HepG2 (cell line): ENCODE data around the gene TJAP1. TPM values are rescaled to one million over a fixed set of nuclear protein-coding genes. Genes with fewer than 3 reads are reported as not detected.

Source experiments
- ARNTL ChIP-seq: sonication (generic); formaldehyde crosslinking; IDR thresholded peaks from 2 replicates; pipeline ENCODE4 v1.4.0; 2020; ENCODE audit warnings: mild to moderate bottlenecking, missing genetic modification reagents
- ATF7-NPFF ChIP-seq: sonication (generic); formaldehyde crosslinking; IDR thresholded peaks from 2 replicates; pipeline ENCODE4 v1.8.1; 2023; ENCODE audit warnings: mild to moderate bottlenecking, low read depth, missing genetic modification reagents, moderate library complexity
- ATM ChIP-seq: fragments of 450-650 bp; IDR thresholded peaks from 2 replicates; pipeline ENCODE4 v1.7.1; 2017; ENCODE audit warnings: mild to moderate bottlenecking, borderline replicate concordance
- DMAP1 ChIP-seq: IDR thresholded peaks from 2 replicates; pipeline ENCODE4 v1.6.1; 2016
- HES4 ChIP-seq: sonication (generic); formaldehyde crosslinking; IDR thresholded peaks from 2 replicates; pipeline ENCODE4 v1.9.0; 2021; ENCODE audit warnings: mild to moderate bottlenecking, missing genetic modification reagents, borderline replicate concordance
- HNRNPLL ChIP-seq: fragments of 200-400 bp; formaldehyde crosslinking; IDR thresholded peaks from 2 replicates; pipeline ENCODE4 v1.6.1; 2017; ENCODE audit warnings: mild to moderate bottlenecking, low read depth, low read length; ENCODE audit not compliant: poor library complexity, severe bottlenecking
- NCOA5 ChIP-seq: sonication (generic); formaldehyde crosslinking; IDR thresholded peaks from 2 replicates; pipeline ENCODE4 v1.4.0; 2020; ENCODE audit warnings: missing genetic modification reagents
- NFE2L1 ChIP-seq: sonication (generic); formaldehyde crosslinking; IDR thresholded peaks from 2 replicates; pipeline ENCODE4 v1.4.0; 2020; ENCODE audit warnings: missing genetic modification reagents, mild to moderate bottlenecking, borderline replicate concordance
- NFKB2 ChIP-seq: sonication (generic); formaldehyde crosslinking; IDR thresholded peaks from 2 replicates; pipeline ENCODE4 v1.4.0; 2020; ENCODE audit warnings: missing genetic modification reagents, borderline replicate concordance
- RNF2 ChIP-seq: fragments of 450-650 bp; conservative IDR thresholded peaks from 2 replicates; pipeline ENCODE4 v1.6.1; 2016; ENCODE audit warnings: low read depth
- SAP130 ChIP-seq: IDR thresholded peaks from 2 replicates; pipeline ENCODE4 v1.6.1; 2016; ENCODE audit warnings: low read depth
- SIN3A ChIP-seq: IDR thresholded peaks from 2 replicates; pipeline ENCODE4 v1.6.1; 2011; ENCODE audit warnings: low read depth, mild to moderate bottlenecking, control low read depth, low read length, borderline replicate concordance
- SIX1 ChIP-seq: sonication (generic); formaldehyde crosslinking; IDR thresholded peaks from 2 replicates; pipeline ENCODE4 v1.4.0; 2020; ENCODE audit warnings: missing genetic modification reagents, borderline replicate concordance
- SMARCE1 ChIP-seq: fragments of 450-650 bp; IDR thresholded peaks from 2 replicates; pipeline ENCODE4 v1.6.1; 2017; ENCODE audit warnings: borderline replicate concordance
- ZFP36 ChIP-seq: fragments of 150-350 bp; IDR thresholded peaks from 2 replicates; pipeline ENCODE4 v1.6.1; 2018; ENCODE audit warnings: borderline replicate concordance, low read length, low read depth; ENCODE audit not compliant: partially characterized antibody
- ZFP37 ChIP-seq: sonication (generic); formaldehyde crosslinking; IDR thresholded peaks from 2 replicates; pipeline ENCODE4 v1.4.0; 2020; ENCODE audit warnings: missing genetic modification reagents, borderline replicate concordance
- ZNF367 ChIP-seq: sonication (generic); formaldehyde crosslinking; IDR thresholded peaks from 2 replicates; pipeline ENCODE4 v1.4.0; 2020; ENCODE audit warnings: missing genetic modification reagents, borderline replicate concordance
- ZNF563 ChIP-seq: sonication (generic); formaldehyde crosslinking; IDR thresholded peaks from 2 replicates; pipeline ENCODE4 v1.8.0; 2022; ENCODE audit warnings: mild to moderate bottlenecking, moderate library complexity, missing genetic modification reagents
- ZNF83 ChIP-seq: sonication (generic); formaldehyde crosslinking; IDR thresholded peaks from 2 replicates; pipeline ENCODE4 v1.4.0; 2020; ENCODE audit warnings: missing genetic modification reagents, mild to moderate bottlenecking, borderline replicate concordance
- polyA plus RNA-seq, 8 experiments: library from polyadenylated mRNA; depleted of rRNA in 3 of 8; stranded (reverse) in 7 of 8; unstranded in 1 of 8; fragments of >200 nt; fragmentation: Illumina TruSeq in 4 of 8; extraction: Trizol in 4 of 8; gene quantifications; 2 replicates each; pipeline versions ENCODE4 v1.2.1 to v1.2.3, GENCODE V29; 2011 to 2016; ENCODE audit warnings: low read depth in 4 of 8, missing spikeins in 1 of 8, mixed read lengths in 1 of 8; ENCODE audit not compliant: insufficient read depth in 1 of 8
- total RNA-seq, 5 experiments: library from RNA; depleted of rRNA; stranded (reverse); fragments of >200 nt; fragmentation: Illumina TruSeq; extraction: Trizol; gene quantifications; 2 replicates each; pipeline ENCODE4 v1.2.3, GENCODE V29; 2016; ENCODE audit warnings: low read depth in 1 of 5
- TF ChIP-seq, protein P1 (sequence below): sonication (generic); formaldehyde crosslinking; IDR thresholded peaks from 2 replicates; pipeline ENCODE4 v1.4.0; 2020; ENCODE audit warnings: missing genetic modification reagents
- TF ChIP-seq, protein P2 (sequence below), 2 experiments: fragments of 450-650 bp in 1 of 2; sonication (generic) in 1 of 2; formaldehyde crosslinking; IDR thresholded peaks; 2 replicates each; pipeline versions ENCODE4 v1.5.0 to v1.8.0; 2020 to 2022; ENCODE audit warnings: mild to moderate bottlenecking in 1 of 2, missing genetic modification reagents in 1 of 2
- TF ChIP-seq, protein P3 (sequence below): sonication (generic); formaldehyde crosslinking; IDR thresholded peaks from 2 replicates; pipeline ENCODE4 v1.8.1; 2023; ENCODE audit warnings: mild to moderate bottlenecking, moderate library complexity, missing genetic modification reagents

Gene TJAP1
- total and polyA plus RNA-seq, 2 of the 13 experiments (the other 11 are each of a cell fraction or from before 2014, with no cell fraction given) = 15.7 to 41.6 TPM

DNA sequence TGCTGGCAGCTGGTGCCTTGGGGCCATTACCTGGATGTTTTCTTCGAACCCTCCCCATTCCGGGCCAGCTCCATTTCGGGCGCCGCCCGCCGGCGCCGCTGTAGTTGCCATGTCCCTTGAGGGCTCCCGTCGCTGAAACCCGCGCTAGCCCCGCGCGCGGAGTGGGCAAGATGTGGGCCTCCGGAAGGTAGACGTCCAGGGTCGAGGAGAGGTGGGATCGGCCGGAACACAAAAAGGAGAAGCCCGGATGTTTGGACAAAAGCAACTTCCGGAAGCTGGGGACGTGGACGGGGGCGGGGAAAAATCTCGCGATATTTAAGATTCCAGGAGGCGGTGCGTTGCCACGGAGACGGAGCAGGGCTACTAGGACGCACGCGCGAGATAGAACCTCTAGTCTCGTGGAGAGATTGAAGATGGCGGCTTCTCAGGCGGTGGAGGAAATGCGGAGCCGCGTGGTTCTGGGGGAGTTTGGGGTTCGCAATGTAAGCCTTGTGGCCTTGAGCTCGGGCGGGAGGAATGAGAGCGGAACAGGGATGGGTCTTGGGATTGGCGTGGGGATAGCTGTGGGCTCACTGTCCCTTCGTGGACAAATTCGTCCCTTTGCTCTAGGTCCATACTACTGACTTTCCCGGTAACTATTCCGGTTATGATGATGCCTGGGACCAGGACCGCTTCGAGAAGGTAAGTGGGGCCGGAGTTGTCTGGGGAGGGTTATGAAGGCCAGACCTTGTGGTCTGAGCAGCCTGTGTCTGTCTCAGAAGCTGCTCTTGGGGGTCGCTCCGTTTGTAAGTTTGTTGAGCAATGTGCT lies 39.5 kb downstream of the TJAP1 start, which contains the start of the genes POLR1C and YIPF3 (continued):
- TF ChIP-seq, protein P1, sequence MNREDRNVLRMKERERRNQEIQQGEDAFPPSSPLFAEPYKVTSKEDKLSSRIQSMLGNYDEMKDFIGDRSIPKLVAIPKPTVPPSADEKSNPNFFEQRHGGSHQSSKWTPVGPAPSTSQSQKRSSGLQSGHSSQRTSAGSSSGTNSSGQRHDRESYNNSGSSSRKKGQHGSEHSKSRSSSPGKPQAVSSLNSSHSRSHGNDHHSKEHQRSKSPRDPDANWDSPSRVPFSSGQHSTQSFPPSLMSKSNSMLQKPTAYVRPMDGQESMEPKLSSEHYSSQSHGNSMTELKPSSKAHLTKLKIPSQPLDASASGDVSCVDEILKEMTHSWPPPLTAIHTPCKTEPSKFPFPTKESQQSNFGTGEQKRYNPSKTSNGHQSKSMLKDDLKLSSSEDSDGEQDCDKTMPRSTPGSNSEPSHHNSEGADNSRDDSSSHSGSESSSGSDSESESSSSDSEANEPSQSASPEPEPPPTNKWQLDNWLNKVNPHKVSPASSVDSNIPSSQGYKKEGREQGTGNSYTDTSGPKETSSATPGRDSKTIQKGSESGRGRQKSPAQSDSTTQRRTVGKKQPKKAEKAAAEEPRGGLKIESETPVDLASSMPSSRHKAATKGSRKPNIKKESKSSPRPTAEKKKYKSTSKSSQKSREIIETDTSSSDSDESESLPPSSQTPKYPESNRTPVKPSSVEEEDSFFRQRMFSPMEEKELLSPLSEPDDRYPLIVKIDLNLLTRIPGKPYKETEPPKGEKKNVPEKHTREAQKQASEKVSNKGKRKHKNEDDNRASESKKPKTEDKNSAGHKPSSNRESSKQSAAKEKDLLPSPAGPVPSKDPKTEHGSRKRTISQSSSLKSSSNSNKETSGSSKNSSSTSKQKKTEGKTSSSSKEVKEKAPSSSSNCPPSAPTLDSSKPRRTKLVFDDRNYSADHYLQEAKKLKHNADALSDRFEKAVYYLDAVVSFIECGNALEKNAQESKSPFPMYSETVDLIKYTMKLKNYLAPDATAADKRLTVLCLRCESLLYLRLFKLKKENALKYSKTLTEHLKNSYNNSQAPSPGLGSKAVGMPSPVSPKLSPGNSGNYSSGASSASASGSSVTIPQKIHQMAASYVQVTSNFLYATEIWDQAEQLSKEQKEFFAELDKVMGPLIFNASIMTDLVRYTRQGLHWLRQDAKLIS (CRISPR knock-in tag) = 0 out of 2 replicates have a peak, but pooled peaks have one; percentile 7
- TF ChIP-seq, protein P2, sequence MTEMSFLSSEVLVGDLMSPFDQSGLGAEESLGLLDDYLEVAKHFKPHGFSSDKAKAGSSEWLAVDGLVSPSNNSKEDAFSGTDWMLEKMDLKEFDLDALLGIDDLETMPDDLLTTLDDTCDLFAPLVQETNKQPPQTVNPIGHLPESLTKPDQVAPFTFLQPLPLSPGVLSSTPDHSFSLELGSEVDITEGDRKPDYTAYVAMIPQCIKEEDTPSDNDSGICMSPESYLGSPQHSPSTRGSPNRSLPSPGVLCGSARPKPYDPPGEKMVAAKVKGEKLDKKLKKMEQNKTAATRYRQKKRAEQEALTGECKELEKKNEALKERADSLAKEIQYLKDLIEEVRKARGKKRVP (CRISPR knock-in tag; IDR thresholded peaks at IDR 0.05) = no peak
- TF ChIP-seq SMARCE1 = no peak
- TF ChIP-seq ZNF367 (CRISPR knock-in tag) = 0 out of 2 replicates have a peak, but pooled peaks have one; percentile 37
- peak; percentile 97 for TF ChIP-seq DMAP1
- TF ChIP-seq ZNF83 (CRISPR knock-in tag) = no peak; the same call in 1 of the 2 replicates
- peak; percentile 54; the same call in 1 of the 2 replicates for TF ChIP-seq NFE2L1 (CRISPR knock-in tag)
- TF ChIP-seq HNRNPLL = peak; percentile 81
- peak; percentile 98 for TF ChIP-seq SAP130
- TF ChIP-seq ATM = no peak
- no peak for TF ChIP-seq RNF2
- TF ChIP-seq ZFP37 = peak; percentile 88
- no peak; the same call in 1 of the 2 replicates for TF ChIP-seq SIX1 (CRISPR knock-in tag)
- TF ChIP-seq NFKB2 = no peak; the same call in 1 of the 2 replicates
- peak; percentile 82 for TF ChIP-seq ZNF563 (CRISPR knock-in tag)
- peak; percentile 70; the same call in 1 of the 2 replicates for TF ChIP-seq ARNTL (CRISPR knock-in tag)
- peak; percentile 68; the same call in 1 of the 2 replicates for TF ChIP-seq ATF7-NPFF (CRISPR knock-in tag)
- 0 out of 2 replicates have a peak, but pooled peaks have one; percentile 29 for TF ChIP-seq HES4 (CRISPR knock-in tag)
- TF ChIP-seq SIN3A = peak; percentile 97
- TF ChIP-seq NCOA5 = no peak
- no peak for TF ChIP-seq ZFP36
- TF ChIP-seq, protein P3, sequence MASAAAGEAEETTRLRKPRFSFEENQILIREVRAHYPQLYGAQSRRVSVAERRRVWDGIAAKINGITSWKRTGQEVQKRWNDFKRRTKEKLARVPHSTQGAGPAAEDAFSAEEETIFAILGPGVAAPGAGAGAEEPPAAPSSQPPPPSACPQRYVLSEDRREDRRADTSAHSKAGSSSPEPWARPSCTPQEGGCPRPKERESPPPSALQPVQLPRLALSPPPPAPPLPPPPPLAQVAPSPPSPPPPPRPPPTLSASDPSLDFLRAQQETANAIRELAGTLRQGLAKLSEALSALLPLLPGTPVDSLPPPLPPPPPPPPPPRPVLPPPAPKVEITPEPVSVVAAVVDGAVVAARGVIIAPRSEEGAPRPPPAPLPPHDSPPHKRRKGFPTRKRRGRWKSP (CRISPR knock-in tag) = peak; percentile 41; the same call in 1 of the 2 replicates
